ENCODE results near the gene CHSY3. TPM values are rescaled to one million over a fixed set of nuclear protein-coding genes. Genes with fewer than 3 reads are reported as not detected.

The CHSY3 gene
- polyA plus RNA-seq, 3 donors: not detected

- no peak overlapping the region for H3K9ac ChIP-seq (ENCODE audit: insufficient read depth, low read length, poor library complexity, severe bottlenecking)
- H3K4me3 ChIP-seq (replicated peaks in 1 of 3; ENCODE audit: low read depth in 2 of 3, low read length in 3 of 3): no peak overlapping the region
- no peaks in the 10 kb centered on the region for H3K27me3 ChIP-seq (ENCODE audit: control insufficient read depth in 2 of 2, insufficient read depth in 2 of 2, low read length in 2 of 2)
- H3K4me2 ChIP-seq (replicated peaks; ENCODE audit: extremely low read depth, low read length, poor library complexity, severe bottlenecking): no peak overlapping the region
- no peak for TF ChIP-seq CTCF (IDR thresholded peaks at IDR 0.05)
- Mint-ChIP-seq H3K27ac (no peak overlapping the region), H3K36me3 (no peaks in the 10 kb centered on the region), H3K27me3 (ENCODE audit: low read depth in 3 of 3) (no peaks in the 10 kb centered on the region), H3K9me3 (peaks cover 0 to 9% (median 3%) of the 10 kb centered on the region in 7 donors), H3K4me3 (no peak overlapping the region), H3K4me1 (no peaks in the 10 kb centered on the region)
- no peak overlapping the region for H2AFZ ChIP-seq (ENCODE audit: insufficient read depth, low read depth, low read length, poor library complexity, severe bottlenecking)
- intact Hi-C loops (cut with micrococcal nuclease): no loop called here
- no peak overlapping the region for H3K27ac ChIP-seq (ENCODE audit: low read depth in 1 of 2, low read length in 2 of 2)
- WGBS (ENCODE audit: insufficient coverage): no CpG with 5 or more reads among the region's 3 CpGs
- H4K20me1 ChIP-seq (ENCODE audit: insufficient read depth, low read length): no peaks in the 10 kb centered on the region
- H3K9me3 ChIP-seq (replicated peaks in 1 of 2; ENCODE audit: control insufficient read depth in 1 of 2, insufficient read depth in 1 of 2, low read length in 2 of 2): no peaks in the 10 kb centered on the region
- no peaks in the 10 kb centered on the region for H3K4me1 ChIP-seq (ENCODE audit: control insufficient read depth in 1 of 2, insufficient read depth in 2 of 2, low read length in 2 of 2)
- no peak for DNase-seq
- no peaks in the 10 kb centered on the region for H3K36me3 ChIP-seq (replicated peaks in 1 of 2; ENCODE audit: control insufficient read depth in 1 of 2, insufficient read depth in 2 of 2, low read length in 2 of 2)
- H3K79me2 ChIP-seq (ENCODE audit: insufficient read depth, low read length): no peaks in the 10 kb centered on the region
Observed at GRCh38 chr5:130213607-130214006, 309.3 kb downstream of the CHSY3 start.

- Histone ChIP-seq H3K4me2 (replicated peaks; ENCODE audit: extremely low read depth, low read length, poor library complexity, severe bottlenecking) (no peak overlapping the region), H3K27me3 (ENCODE audit: control insufficient read depth in 2 of 2, insufficient read depth in 2 of 2, low read length in 2 of 2) (no peaks in the 10 kb centered on the region), H3K36me3 (replicated peaks in 1 of 2; ENCODE audit: control insufficient read depth in 1 of 2, insufficient read depth in 2 of 2, low read length in 2 of 2) (no peaks in the 10 kb centered on the region), H2AFZ (ENCODE audit: insufficient read depth, low read depth, low read length, poor library complexity, severe bottlenecking) (no peak overlapping the region), H3K4me3 (replicated peaks in 1 of 3; ENCODE audit: low read depth in 2 of 3, low read length in 3 of 3) (no peak overlapping the region), H3K9ac (ENCODE audit: insufficient read depth, low read length, poor library complexity, severe bottlenecking) (no peak overlapping the region), H3K27ac (ENCODE audit: low read depth in 1 of 2, low read length in 2 of 2) (no peak overlapping the region), H3K79me2 (ENCODE audit: insufficient read depth, low read length) (no peaks in the 10 kb centered on the region), H3K4me1 (ENCODE audit: control insufficient read depth in 1 of 2, insufficient read depth in 2 of 2, low read length in 2 of 2) (no peaks in the 10 kb centered on the region), H3K9me3 (replicated peaks in 1 of 2; ENCODE audit: control insufficient read depth in 1 of 2, insufficient read depth in 1 of 2, low read length in 2 of 2) (no peaks in the 10 kb centered on the region), H4K20me1 (ENCODE audit: insufficient read depth, low read length) (no peaks in the 10 kb centered on the region)
- intact Hi-C loops (cut with micrococcal nuclease): no loop called here
- no peak for DNase-seq
- Mint-ChIP-seq H3K27me3 (ENCODE audit: low read depth in 3 of 3) (no peaks in the 10 kb centered on the region), H3K4me3 (no peak overlapping the region), H3K36me3 (no peaks in the 10 kb centered on the region), H3K27ac (no peak overlapping the region), H3K4me1 (no peaks in the 10 kb centered on the region), H3K9me3 (peaks cover 0 to 9% (median 3%) of the 10 kb centered on the region in 7 donors)
- TF ChIP-seq CTCF (IDR thresholded peaks at IDR 0.05): no peak
- no CpG with 5 or more reads among the region's 2 CpGs for WGBS (ENCODE audit: insufficient coverage)
Observed at GRCh38 chr5:130216286-130216685, 312.0 kb downstream of the CHSY3 start.
